K562 (cell line): Measurements from ENCODE around the gene VWA8. TPM values are rescaled to one million over a fixed set of nuclear protein-coding genes. Genes with fewer than 3 reads are reported as not detected.
"Not testable (repeated sequence)": the region's sequence is repeated elsewhere in the genome, so short reads cannot be mapped to it uniquely, and the experiment has no call there.

Source experiments
- ATAC-seq: fragments of 200-7000 bp; cut with Tn5 transposase; 3 replicates; pipeline ENCODE4 v1.9.1; 2020; ENCODE audit warnings: moderate library complexity
- BruUV-seq: library from RNA; stranded (reverse); fragments of 400-500 nt; replicated peaks from 2 replicates; lab custom pipeline; 2021; lab: Mats Ljungman, UMichigan
- CTCF ChIA-PET: fragments of 300-600 bp; formaldehyde crosslinking; extraction: SDS; loops from one replicate; lab custom pipeline; 2021; ENCODE audit warnings: low intra/inter-chr PET ratio; lab: Yijun Ruan, JAX
- POLR2A ChIA-PET: fragments of 300-600, 350-650 bp; sonication (Branson Sonifier 250); formaldehyde crosslinking; extraction: SDS; loops from one replicate; lab custom pipeline; 2021; ENCODE audit warnings: antibody characterized with exemption, inconsistent platforms; lab: Yijun Ruan, JAX
- DNase-seq, 4 experiments: peaks; one replicate each; pipeline versions ENCODE4 v3.0.0 to v3.0.0-alpha.2; 2011 to 2018; ENCODE audit warnings: low spot score in 3 of 4, mixed read lengths in 3 of 4; ENCODE audit errors: extremely low read depth in 1 of 4
- FAIRE-seq: peaks from 2 replicates; lab custom pipeline; 2011; peaks lifted over from hg19 to GRCh38; lab: Jason Lieb, UNC
- H2AFZ ChIP-seq: 2 replicates; pipeline ENCODE4 v1.6.0; 2011; ENCODE audit warnings: low read depth, low read length, control low read depth, inconsistent platforms
- H3K27ac ChIP-seq: fragments of 200-600 bp; 3 replicates; pipeline ENCODE4 v1.8.0; 2011; ENCODE audit warnings: low read depth, mild to moderate bottlenecking, control low read depth, inconsistent platforms, low read length, moderate library complexity, mixed read lengths; ENCODE audit errors: extremely low read depth
- H3K27me3 ChIP-seq, 2 experiments: fragments of 300-600 bp in 1 of 2; 2 replicates in 1 of 2; 3 replicates in 1 of 2; pipeline versions ENCODE4 v1.6.0 to v1.8.0; 2011; ENCODE audit warnings: inconsistent platforms in 2 of 2, low read length in 2 of 2, mild to moderate bottlenecking in 1 of 2, mixed read lengths in 1 of 2, moderate library complexity in 1 of 2; ENCODE audit not compliant: control insufficient read depth in 2 of 2, insufficient read depth in 2 of 2
- H3K36me3 ChIP-seq: fragments of 300-600 bp; 3 replicates; pipeline ENCODE4 v1.8.0; 2011; ENCODE audit warnings: mild to moderate bottlenecking, low read length, inconsistent platforms; ENCODE audit not compliant: control insufficient read depth, insufficient read depth
- H3K4me1 ChIP-seq, 2 experiments: fragments of 200-600 bp in 1 of 2; replicated peaks in 1 of 2; 2 replicates in 1 of 2; 3 replicates in 1 of 2; pipeline versions ENCODE4 v1.5.1 to v1.8.0; 2011; ENCODE audit warnings: inconsistent platforms in 2 of 2, low read length in 2 of 2, mild to moderate bottlenecking in 1 of 2, mixed read lengths in 1 of 2, moderate library complexity in 1 of 2; ENCODE audit not compliant: control insufficient read depth in 2 of 2, insufficient read depth in 2 of 2
- H3K4me2 ChIP-seq: 2 replicates; pipeline ENCODE4 v1.6.1; 2011; ENCODE audit warnings: low read length, control low read depth, inconsistent platforms, mixed read lengths; ENCODE audit not compliant: insufficient read depth
- H3K4me3 ChIP-seq: fragments of 200-600 bp; sonication (generic), shearing (Covaris generic); 2 replicates; pipeline ENCODE4 v1.5.1; 2016; ENCODE audit warnings: control low read depth, inconsistent platforms
- H3K79me2 ChIP-seq: fragments of 200-600 bp; 3 replicates; pipeline ENCODE4 v1.8.0; 2011; ENCODE audit warnings: low read length, inconsistent platforms; ENCODE audit not compliant: control insufficient read depth, insufficient read depth
- H3K9ac ChIP-seq, 2 experiments: 2 replicates each; pipeline versions ENCODE4 v1.6.0 to v1.6.1; 2011; ENCODE audit warnings: low read depth in 2 of 2, low read length in 2 of 2, control low read depth in 1 of 2, inconsistent platforms in 1 of 2, mild to moderate bottlenecking in 1 of 2, mixed read lengths in 1 of 2; ENCODE audit not compliant: insufficient read depth in 1 of 2
- H3K9me1 ChIP-seq: one replicate; pipeline ENCODE4 v1.6.0; 2011; ENCODE audit warnings: inconsistent platforms, mild to moderate bottlenecking, low read length, moderate library complexity; ENCODE audit not compliant: control insufficient read depth, insufficient read depth
- H3K9me3 ChIP-seq: replicated peaks from 2 replicates; pipeline ENCODE4 v1.5.1; 2011; ENCODE audit warnings: low read depth, low read length, inconsistent platforms; ENCODE audit not compliant: control insufficient read depth, insufficient read depth
- H4K20me1 ChIP-seq: replicated peaks from 2 replicates; pipeline ENCODE4 v1.6.1; 2011; ENCODE audit warnings: low read length, inconsistent platforms, mixed read lengths; ENCODE audit not compliant: control insufficient read depth, insufficient read depth
- CREB1 ChIP-seq, 2 experiments: sonication (generic) in 1 of 2; formaldehyde crosslinking in 1 of 2; IDR thresholded peaks; 2 replicates each; pipeline versions ENCODE4 v1.6.1 to v1.8.0; 2012 to 2022; ENCODE audit warnings: inconsistent platforms in 1 of 2, mild to moderate bottlenecking in 1 of 2, missing genetic modification reagents in 1 of 2, moderate library complexity in 1 of 2
- ESRRB ChIP-seq: fragments of 250-450 bp; sonication (Bioruptor Pico); IDR thresholded peaks from 2 replicates; pipeline ENCODE4 v1.5.0; 2020; ENCODE audit warnings: mild to moderate bottlenecking, moderate library complexity, borderline replicate concordance
- HMGN3 ChIP-seq: IDR thresholded peaks from 2 replicates; pipeline ENCODE4 v1.6.1; 2011; ENCODE audit warnings: borderline replicate concordance, low read depth, mild to moderate bottlenecking, mixed read lengths, low read length; ENCODE audit not compliant: insufficient read length; ENCODE audit errors: extremely low read depth
- MXD1 ChIP-seq: fragments of 250-450 bp; sonication (Bioruptor Pico); IDR thresholded peaks from 2 replicates; pipeline ENCODE4 v1.8.0; 2021; ENCODE audit warnings: borderline replicate concordance, mild to moderate bottlenecking, moderate library complexity; ENCODE audit not compliant: poor library complexity, severe bottlenecking
- NCOA1 ChIP-seq: fragments of 450-650 bp; IDR thresholded peaks from 2 replicates; pipeline ENCODE4 v1.6.1; 2016; ENCODE audit warnings: low read depth
- SMARCC2 ChIP-seq: fragments of 450-650 bp; IDR thresholded peaks from 2 replicates; pipeline ENCODE4 v1.6.1; 2017; ENCODE audit warnings: antibody characterized with exemption, moderate library complexity, mild to moderate bottlenecking, low read depth
- WGBS: fragments of 100-300 bp; shearing (Covaris generic); methylation state at CpG from one replicate; pipeline ENCODE4 v1.1.6; 2016; ENCODE audit warnings: low coverage, mixed read lengths; ENCODE audit not compliant: insufficient coverage; ENCODE audit errors: missing lambda C conversion rate; 5-methylcytosine and 5-hydroxymethylcytosine counted together
- in situ Hi-C: fragments of 300-500 bp; cut with MboI; formaldehyde crosslinking; loops from 4 replicates; pipeline ENCODE4 v1.15.0; 2018; ENCODE audit warnings: inconsistent platforms, mixed read lengths
- intact Hi-C: fragments of 100-400 bp; cut with micrococcal nuclease; formaldehyde crosslinking; loops from 2 replicates; pipeline ENCODE4 v1.14.2; 2022
- polyA plus RNA-seq, 8 experiments: library from polyadenylated mRNA; depleted of rRNA in 4 of 8; stranded (reverse) in 5 of 8; unstranded in 3 of 8; fragments of >200 nt; fragmentation: Nextera tagmentation in 2 of 8; fragmentation: Illumina TruSeq in 1 of 8; extraction: Ambion mirVana in 2 of 8; extraction: Trizol in 1 of 8; gene quantifications; 2 replicates each; pipeline versions ENCODE4 v1.2.1 to v1.2.3, GENCODE V29; 2011 to 2014; ENCODE audit warnings: inconsistent platforms in 1 of 8, missing spikeins in 1 of 8
- total RNA-seq, 7 experiments: library from RNA; depleted of rRNA in 6 of 7; stranded (reverse); fragments of >200 nt in 6 of 7; fragmentation: Illumina TruSeq in 2 of 7; extraction: Trizol in 2 of 7; gene quantifications; 2 replicates each; pipeline versions ENCODE4 v1.2.1 to v1.2.3, GENCODE V29; 2011 to 2021; ENCODE audit warnings: low replicate concordance in 1 of 7

VWA8 gene
- total and polyA plus RNA-seq, 9 of the 15 experiments (the other 6 are each of a cell fraction or from before 2014, with no cell fraction given): 2.1 to 18.5 (median 13.3) TPM

GRCh38 chr13:41637586-41637985, 323.3 kb downstream of the VWA8 start:
- TF ChIP-seq MXD1 (CRISPR knock-in tag) (no peak), NCOA1 (no peak), HMGN3 (no peak), ESRRB (no peak), SMARCC2 (no peak), CREB1 (IDR thresholded peaks at IDR 0.05) (no peak), CREB1 (CRISPR knock-in tag; IDR thresholded peaks at IDR 0.05) (no peak)
- H3K27me3 ChIP-seq: no peaks in the 10 kb centered on the region
- H3K9me3 ChIP-seq: no peaks in the 10 kb centered on the region
- WGBS: 80% methylated on average over 1 of the region's 1 CpG
- no TSS peak for BruUV-seq
- CTCF ChIA-PET: no interaction called here
- H3K9ac ChIP-seq: no peak overlapping the region
- intact Hi-C loops: no loop called here
- no peaks in the 10 kb centered on the region for H4K20me1 ChIP-seq
- DNase-seq (no peak), ATAC-seq (no peak), FAIRE-seq (no peak)
- no peak overlapping the region for H2AFZ ChIP-seq
- H3K4me2 ChIP-seq: no peak overlapping the region
- in situ Hi-C loops: no loop called here
- no peaks in the 10 kb centered on the region for H3K4me1 ChIP-seq
- no peaks in the 10 kb centered on the region for H3K9me1 ChIP-seq
- H3K27ac ChIP-seq: no peak overlapping the region
- no peaks in the 10 kb centered on the region for H3K79me2 ChIP-seq
- H3K36me3 ChIP-seq: no peaks in the 10 kb centered on the region
- no peak overlapping the region for H3K4me3 ChIP-seq
- POLR2A ChIA-PET: no interaction called here

GRCh38 chr13:41637032-41637431, 323.9 kb downstream of the VWA8 start:
- H3K4me3 ChIP-seq, ATAC-seq, DNase-seq, H3K27ac ChIP-seq, POLR2A ChIA-PET, CTCF ChIA-PET, H3K9ac ChIP-seq, intact Hi-C loops, FAIRE-seq, H3K9me1 ChIP-seq, H3K4me1 ChIP-seq, H3K4me2 ChIP-seq, H3K27me3 ChIP-seq, H3K36me3 ChIP-seq, H4K20me1 ChIP-seq, BruUV-seq, H3K9me3 ChIP-seq, H3K79me2 ChIP-seq, H2AFZ ChIP-seq, in situ Hi-C loops: not testable (repeated sequence)
- 50% methylated on average over 2 of the region's 5 CpGs for WGBS

GRCh38 chr13:41636590-41636989, 324.3 kb downstream of the VWA8 start:
- H3K36me3 ChIP-seq, H3K79me2 ChIP-seq, H3K4me1 ChIP-seq, intact Hi-C loops, ATAC-seq, H3K9ac ChIP-seq, H3K4me3 ChIP-seq, FAIRE-seq, H3K9me3 ChIP-seq, POLR2A ChIA-PET, BruUV-seq, DNase-seq, in situ Hi-C loops, H4K20me1 ChIP-seq, H3K27ac ChIP-seq, H2AFZ ChIP-seq, H3K9me1 ChIP-seq, H3K4me2 ChIP-seq, CTCF ChIA-PET, H3K27me3 ChIP-seq: not testable (repeated sequence)
